ENCODE measurements around the gene DPH1.

DPH1 gene

GRCh38 chr17:2093349-2093748, 63.4 kb downstream of the DPH1 start:
- no peak for DNase-seq (ENCODE audit: low read depth)
- no peak overlapping the region for H3K4me3 ChIP-seq (ENCODE audit: low read depth, low read length)
- TF ChIP-seq CTCF (IDR thresholded peaks at IDR 0.05; ENCODE audit: low read depth, low read length) (no peak), POLR2A (IDR thresholded peaks at IDR 0.05; ENCODE audit: extremely low read depth, insufficient read length) (no peak), MYC (IDR thresholded peaks at IDR 0.05; ENCODE audit: low read depth, low read length) (no peak), MAX (IDR thresholded peaks at IDR 0.05; ENCODE audit: low read depth, low read length) (no peak)
